HG03575 (cell line): ENCODE measurements around the gene RTBDN.

Experiments used
- ATAC-seq: cut with Tn5 transposase; IDR thresholded peaks from one replicate; pipeline ENCODE4 v1.9.1; 2021; ENCODE audit not compliant: unreplicated experiment, insufficient number of reproducible peaks, low FRiP score; ENCODE audit errors: extremely low read depth

RTBDN gene

DNA sequence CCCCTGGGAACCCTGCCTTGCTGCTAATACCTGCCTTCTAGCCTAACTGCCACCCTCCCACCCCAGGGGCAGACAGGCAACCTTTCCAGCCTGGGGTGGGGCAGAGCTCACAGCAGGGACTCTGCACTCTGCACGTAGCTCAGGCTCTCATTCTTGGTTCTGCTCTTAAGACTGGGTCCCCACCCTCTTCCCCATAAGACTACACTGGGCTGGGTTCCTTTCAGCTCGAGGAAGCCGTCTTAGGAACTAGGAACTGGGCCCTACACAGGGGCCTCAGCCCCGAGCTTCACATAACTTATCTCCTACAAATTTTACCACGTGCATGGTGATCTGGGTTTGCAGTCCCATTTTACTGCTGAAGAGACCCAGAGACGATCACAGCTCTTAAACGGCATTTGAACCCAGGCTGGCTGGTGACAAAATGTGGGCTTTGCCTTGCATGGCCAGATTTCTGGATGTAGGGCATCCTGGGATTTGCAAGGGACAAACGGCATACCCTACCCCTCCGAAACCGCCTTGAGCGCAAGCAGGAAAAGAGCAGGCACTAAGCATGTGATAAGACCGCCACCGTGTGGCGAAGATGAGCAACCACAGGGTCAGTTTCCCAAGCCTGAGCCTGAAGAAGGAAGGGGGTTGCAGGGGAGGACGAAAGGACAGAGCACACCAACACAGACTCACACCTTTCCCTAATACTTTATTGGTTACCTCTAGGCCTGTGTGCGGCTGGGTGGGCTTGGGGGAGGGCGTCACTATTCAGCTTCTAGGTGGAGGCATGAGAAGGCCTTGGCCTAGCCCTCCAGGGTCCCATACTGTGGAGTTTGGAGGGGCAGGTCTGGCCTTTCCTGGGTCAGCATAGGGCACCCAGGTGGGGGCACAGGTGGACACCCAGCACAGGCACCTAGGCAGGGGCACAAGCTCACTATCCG lies 38.0 kb downstream of the RTBDN start:
- no peak for ATAC-seq

DNA sequence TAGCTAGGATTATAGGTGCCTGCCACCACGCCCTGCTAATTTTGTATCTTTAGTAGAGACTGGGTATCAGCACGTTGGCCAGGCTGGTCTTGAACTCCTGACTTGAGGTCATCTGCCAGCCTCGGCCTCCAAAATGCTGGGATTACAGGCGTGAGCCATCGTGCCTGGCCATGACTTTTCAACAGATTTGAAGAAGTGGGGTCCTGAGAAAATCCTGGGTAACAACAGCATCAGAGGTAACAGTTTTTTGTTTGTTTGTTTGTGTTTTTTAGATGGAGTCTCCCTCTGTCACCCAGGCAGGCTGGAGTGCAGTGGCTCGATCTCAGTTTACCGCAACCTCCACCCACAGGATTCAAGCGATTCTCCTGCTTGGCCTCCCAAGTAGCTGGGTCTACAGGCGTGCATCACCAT lies 39.4 kb downstream of the RTBDN start:
- no peak for ATAC-seq

DNA sequence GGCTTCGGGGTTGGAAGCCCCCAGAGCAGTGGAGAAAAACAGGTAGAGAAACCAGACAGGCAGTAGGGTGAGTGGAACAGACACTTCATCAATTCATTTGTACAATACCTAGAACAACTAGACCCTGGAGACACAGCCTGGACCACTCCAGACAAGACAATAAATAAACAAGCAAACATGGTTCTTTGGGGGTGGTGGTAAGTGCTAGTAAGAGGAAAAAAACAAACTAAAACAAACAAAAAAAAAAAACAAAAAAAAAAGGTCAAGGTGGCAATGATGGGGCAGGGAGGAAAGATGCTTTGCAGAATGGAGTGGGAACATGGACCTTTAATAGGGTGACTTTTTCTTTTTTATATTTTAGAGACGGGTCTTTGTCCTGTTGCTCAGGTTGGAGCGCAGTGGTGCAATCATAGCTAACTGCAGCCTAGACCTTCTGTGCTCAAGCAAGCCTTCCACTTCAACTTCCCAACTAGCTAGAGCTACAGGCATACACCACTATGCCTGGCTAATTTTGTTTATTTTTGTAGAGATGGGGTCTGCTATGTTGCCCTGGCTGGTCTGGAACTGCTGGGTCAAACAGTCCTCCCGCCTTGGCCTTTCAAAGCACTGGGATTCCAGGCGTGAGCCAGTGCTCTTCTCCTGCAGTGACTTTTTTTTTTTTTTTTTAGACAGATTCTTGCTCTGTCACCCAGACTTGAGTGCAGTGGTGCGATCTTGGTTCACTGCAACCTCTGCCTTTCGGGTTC lies 40.0 kb downstream of the RTBDN start:
- ATAC-seq, result no peak

DNA sequence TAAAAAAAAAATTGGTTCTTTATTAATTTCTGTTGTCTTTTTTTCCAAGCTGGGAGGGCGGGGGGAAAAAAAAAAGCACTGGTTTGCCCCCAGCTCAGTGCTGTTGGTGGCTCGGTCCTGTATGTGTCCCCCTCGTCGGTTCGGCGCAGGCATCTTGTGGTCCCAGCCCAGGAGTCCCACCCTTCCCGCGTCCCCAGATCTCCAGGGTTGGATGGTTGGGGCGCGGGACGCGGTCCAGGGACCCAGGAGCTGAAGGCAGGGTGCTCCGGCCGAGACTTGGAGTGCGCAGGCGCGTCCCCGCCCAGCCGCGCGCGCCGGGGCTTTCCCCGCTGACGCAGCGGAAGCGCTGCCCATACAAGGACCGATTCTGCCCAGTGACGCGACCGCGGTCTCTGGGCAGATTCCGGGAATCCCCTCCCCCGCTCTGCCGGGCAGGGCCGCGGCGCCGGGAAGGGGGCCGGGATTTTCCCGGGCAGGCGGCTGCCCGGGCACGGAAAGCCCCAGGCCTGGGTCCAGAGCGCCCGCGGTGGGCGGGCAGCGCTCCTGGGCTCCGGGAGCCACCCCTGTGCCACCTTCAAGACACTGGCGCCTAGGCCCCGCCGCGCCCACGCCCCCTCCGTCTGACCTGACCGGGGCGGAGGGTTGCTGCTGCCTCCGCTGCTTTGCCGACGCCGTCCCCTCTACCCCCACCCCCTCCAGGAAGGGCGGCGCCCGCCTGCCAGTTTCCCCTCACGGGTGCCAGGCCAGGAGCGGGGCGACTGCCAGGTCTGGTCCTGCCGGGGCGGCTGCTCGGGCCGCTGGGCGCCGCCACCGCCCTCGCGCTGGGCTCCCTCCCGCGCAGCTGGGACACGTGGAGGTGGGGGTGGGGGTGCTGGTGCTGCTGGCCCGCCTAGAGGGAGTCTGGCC lies 40.8 kb downstream of the RTBDN start:
- no peak for ATAC-seq

DNA sequence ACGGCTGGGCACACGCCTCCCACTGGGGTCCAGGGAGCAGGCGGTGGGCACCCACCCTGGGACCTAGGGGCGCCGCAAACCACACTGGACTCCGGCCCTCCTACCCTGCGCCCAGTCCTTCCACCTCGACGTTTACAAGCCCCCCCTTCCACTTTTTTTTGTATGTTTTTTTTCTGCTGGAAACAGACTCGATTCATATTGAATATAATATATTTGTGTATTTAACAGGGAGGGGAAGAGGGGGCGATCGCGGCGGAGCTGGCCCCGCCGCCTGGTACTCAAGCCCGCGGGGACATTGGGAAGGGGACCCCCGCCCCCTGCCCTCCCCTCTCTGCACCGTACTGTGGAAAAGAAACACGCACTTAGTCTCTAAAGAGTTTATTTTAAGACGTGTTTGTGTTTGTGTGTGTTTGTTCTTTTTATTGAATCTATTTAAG lies 41.5 kb downstream of the RTBDN start:
- ATAC-seq, result no peak

DNA sequence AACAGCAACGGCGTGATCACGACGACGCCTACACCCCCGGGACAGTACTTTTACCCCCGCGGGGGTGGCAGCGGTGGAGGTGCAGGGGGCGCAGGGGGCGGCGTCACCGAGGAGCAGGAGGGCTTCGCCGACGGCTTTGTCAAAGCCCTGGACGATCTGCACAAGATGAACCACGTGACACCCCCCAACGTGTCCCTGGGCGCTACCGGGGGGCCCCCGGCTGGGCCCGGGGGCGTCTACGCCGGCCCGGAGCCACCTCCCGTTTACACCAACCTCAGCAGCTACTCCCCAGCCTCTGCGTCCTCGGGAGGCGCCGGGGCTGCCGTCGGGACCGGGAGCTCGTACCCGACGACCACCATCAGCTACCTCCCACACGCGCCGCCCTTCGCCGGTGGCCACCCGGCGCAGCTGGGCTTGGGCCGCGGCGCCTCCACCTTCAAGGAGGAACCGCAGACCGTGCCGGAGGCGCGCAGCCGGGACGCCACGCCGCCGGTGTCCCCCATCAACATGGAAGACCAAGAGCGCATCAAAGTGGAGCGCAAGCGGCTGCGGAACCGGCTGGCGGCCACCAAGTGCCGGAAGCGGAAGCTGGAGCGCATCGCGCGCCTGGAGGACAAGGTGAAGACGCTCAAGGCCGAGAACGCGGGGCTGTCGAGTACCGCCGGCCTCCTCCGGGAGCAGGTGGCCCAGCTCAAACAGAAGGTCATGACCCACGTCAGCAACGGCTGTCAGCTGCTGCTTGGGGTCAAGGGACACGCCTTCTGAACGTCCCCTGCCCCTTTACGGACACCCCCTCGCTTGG lies 42.1 kb downstream of the RTBDN start:
- ATAC-seq, result no peak

DNA sequence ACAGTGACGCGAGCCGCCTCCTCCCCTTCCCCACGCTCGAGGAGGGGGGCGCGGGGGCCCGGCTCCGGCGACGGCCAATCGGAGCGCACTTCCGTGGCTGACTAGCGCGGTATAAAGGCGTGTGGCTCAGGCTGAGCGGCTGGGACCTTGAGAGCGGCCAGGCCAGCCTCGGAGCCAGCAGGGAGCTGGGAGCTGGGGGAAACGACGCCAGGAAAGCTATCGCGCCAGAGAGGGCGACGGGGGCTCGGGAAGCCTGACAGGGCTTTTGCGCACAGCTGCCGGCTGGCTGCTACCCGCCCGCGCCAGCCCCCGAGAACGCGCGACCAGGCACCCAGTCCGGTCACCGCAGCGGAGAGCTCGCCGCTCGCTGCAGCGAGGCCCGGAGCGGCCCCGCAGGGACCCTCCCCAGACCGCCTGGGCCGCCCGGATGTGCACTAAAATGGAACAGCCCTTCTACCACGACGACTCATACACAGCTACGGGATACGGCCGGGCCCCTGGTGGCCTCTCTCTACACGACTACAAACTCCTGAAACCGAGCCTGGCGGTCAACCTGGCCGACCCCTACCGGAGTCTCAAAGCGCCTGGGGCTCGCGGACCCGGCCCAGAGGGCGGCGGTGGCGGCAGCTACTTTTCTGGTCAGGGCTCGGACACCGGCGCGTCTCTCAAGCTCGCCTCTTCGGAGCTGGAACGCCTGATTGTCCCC lies 42.9 kb downstream of the RTBDN start, which contains the start of gene JUNB:
JUNB (plus strand) TSS at position 142 of the 706 bp plus-strand sequence; CDS start at position 428, 286 bp downstream.
- no peak for ATAC-seq

DNA sequence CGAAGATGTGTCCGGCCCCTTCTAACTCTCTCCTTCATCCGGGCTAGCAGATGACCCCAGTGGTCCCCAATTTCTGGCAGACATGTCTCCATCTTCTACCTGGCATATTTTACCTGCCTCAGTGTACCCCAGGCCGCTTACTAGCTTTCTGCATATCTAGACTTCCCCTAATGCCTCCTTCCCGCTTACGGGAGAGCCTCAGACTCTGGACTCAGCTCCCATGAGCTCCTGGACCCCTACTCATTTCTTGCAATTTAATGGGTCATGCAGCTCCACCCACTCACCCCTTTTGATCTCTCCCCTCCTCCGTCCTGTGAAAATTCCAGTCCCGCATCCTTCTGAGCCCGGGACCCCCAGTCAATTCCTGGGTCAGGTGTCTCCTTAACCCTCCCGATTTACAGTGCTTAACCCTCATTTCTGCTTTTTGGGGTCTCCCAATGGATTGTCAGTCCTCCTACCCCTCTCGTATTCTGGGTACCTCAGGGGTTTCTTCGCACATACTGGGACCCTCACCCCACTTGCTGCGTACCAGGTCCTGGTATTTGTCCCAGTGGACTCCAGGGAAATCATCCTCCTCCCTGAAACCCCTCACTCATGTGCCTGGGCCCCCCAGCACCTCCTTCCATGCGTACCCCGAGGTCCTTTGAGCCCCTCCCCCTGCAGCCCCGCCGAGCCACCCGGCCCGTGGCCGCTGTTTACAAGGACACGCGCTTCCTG lies 43.6 kb downstream of the RTBDN start:
- ATAC-seq, result no peak

DNA sequence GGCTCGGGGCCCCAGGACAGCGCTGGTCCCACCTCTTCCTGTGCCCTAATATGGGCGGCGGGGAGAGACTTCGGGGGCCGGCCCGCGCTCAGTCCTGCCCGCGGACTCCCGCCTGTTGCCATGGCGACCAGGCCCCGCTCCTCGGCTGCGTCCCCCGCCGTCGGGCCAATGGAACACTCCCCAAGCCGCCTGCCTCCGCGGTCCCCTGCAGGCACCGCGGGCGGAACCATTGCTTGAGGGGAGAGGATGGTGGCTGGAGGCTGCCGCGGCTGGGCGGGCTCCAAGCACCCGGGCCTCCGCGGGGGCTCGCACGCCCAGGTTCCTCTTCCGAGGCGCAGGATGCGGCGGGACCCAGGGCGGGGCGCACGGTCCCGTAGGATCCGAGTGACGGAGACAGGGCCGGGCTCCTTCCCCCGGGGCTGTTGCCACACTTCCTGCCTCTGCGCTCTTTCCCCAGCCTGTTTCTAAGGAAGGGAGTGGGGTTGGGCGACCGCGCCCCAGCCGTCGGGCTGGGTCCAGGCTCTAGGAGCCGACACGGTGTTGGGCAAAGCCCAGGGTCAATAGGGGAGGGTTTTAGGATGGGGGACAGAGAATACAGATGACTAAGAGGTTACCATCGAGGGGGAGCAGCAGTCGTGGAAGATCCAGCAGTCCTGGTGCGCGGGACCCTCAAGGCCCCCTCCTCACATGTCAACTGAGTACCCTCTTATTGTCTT lies 44.3 kb downstream of the RTBDN start:
- no peak for ATAC-seq

DNA sequence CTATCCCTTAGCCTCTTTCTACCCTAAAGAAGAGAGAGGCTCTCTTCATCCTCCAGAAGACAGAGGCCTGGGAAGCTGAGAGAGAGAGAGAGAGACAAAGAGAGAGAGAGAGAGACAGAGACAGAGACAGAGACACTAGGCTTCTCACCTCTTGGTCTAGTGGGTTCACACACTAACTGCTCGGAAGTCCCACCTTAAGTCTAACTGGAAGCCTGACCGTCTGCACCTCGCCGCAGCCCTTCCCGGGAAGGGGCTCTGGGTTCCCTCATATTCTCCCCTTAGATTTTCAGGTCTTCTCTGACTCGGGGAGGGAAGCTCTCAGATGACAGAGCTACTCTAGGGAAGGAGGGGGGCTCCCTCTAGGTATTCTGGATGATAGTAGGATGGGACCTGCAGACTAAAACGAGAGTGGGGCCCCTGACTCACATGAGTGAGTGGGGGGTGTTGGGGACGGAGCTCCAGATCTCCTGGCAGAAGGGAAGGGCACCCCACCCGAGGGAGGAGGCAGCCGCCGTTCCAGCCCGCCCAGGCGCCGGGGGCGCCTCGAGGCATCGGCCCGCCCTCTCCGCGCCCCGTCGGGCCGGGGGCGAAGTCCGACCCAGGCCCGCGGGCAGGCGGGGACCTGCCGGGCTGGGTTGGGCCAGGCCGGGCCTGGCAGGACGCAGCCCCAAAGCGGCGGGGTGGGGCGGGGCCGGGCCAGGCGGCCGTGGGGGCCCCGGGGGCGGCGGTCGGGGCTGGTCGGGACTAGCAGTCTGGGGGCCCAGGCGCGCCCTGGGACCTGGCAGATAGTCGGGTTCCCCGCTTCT lies 45.1 kb downstream of the RTBDN start:
- ATAC-seq, result no peak

DNA sequence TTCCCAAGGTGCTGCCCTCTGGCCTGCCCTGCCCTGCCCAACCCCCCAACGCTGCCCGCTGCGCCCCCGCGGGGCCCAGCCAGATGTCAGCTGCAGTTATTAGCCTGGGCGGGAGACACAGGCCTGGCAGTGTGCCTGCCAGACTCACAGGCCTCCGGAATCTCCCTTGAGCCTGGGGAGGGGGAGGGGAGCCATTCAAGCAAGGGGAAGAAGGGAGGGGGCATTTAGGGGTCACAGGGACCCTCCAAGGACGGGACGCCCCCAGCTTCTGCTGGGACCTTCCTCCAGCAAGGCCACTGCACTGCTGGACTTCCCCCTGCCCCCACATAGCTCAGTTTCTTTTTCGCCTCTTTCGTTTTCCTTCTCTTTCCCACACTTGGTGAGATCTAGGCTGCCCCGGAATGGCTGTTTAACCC lies 45.7 kb downstream of the RTBDN start:
- ATAC-seq, result no peak

DNA sequence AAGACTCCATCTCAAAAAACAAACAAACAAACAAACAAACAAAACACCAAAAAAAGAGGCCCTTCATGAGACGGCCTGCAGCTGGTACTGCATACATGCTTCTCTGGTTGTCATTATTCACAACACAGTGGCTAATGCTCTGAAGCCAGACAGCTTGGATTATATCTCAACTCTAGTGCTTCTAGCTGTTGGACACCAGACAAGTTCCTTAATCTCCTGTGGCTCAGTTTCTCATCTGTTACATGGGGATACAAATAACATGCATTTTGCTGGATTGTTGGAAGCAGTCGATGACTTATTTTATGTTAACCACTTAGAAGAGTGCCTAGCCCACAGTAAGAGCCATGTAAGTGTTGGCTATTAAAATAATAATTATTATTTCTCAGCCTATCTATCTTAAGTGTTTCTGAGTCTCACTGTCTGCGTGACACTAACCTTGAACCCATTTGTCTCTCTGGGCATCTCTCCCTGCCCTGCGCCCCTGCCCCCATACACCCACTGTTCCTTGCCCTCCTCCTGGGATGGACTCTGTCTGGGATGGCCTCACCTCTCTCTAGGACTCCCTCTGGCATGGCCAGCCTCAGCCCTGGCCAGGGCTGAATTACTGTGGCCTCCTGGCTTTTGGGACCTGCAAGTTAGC lies 46.2 kb downstream of the RTBDN start:
- ATAC-seq, result no peak

DNA sequence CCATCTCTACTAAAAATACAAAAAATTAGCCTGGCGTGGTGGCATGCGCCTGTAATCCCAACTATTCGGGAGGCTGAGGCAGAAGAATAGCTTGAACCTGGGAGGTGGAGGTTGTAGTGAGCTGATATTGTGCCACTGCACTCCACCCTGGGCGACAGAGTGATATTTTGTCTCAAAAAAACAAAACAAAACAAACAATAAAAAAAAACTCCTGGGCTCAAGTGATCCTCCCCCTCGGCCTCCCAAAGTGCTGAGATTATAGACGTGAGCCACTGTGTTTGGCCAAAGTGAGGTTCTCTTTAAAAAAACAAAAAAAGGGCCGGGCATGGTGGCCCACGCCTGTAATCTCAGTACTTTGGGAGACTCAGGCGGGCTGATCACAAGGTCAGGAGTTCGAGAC lies 46.9 kb downstream of the RTBDN start:
- no peak for ATAC-seq

DNA sequence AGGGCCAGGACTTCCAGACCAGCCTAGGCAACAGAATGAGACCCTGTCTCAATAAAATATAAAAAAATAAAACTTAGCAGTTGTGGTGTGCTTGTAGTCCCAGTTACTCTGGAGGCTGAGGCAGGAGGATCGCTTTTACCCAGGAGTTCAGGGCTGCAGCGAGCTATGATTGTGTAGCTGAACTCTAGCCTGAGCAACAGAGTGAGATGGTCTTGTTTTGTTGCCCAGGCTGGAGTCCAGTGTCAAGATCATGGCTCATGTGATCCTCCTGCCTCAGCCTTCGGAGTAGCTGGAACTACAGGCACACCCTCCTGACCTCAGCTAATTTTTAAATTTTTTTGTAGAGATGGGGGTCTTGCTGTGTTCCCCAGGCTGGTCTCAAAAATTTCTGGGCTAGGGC lies 47.4 kb downstream of the RTBDN start:
- no peak for ATAC-seq

DNA sequence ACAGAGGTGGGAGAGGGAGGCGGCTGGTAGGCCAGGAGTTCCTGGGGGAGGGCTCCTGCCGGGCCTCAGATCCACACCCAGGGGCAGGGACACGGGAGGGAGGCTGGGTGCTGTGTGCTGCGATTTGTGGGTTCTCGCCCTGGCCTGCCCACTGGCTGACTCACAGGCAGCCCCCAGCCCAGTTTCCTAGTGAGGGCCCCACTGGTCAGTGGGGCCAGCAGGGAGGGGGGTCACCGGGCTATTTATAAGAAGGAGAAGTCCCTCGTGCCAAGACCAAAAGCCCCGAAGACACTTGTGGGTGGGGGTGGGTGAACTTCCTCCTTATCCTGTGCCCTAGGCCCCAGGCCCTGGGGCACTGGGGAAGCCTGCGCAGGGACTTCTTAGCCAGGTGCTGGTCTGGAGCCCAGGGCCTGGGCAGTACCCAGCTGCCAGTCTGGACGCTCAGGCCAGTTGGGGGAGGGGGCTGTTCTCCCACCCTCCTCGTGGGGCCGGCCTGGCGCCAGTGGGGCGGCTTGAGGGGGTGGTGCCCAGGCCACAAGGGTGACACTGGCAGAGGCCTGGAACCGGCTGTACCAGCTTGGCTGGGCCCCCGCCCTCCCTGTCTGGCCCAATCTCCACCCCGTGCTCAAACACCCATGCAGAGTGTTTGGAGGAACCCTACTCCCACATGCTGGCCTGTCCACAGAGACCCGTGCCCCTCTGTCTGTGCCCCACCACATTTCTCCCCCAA lies 48.1 kb downstream of the RTBDN start:
- ATAC-seq, result no peak
